Testis (tissue), 2 donors: ENCODE results near the gene JAKMIP1.

Source experiments
- POLR2A ChIP-seq: fragments of 450-650 bp; IDR thresholded peaks from one replicate; pipeline ENCODE4 v1.6.1; 2017; ENCODE audit warnings: antibody characterized with exemption, mild to moderate bottlenecking, moderate library complexity
- TF ChIP-seq, protein P1 (sequence below), 3 experiments: fragments of 450-650 bp in 2 of 3; fragments of 200-600 bp in 1 of 3; sonication (generic) in 1 of 3; IDR thresholded peaks; one replicate each; pipeline ENCODE4 v1.5.1; 2016 to 2019; ENCODE audit warnings: antibody characterized with exemption in 3 of 3, mild to moderate bottlenecking in 2 of 3, moderate library complexity in 1 of 3

GRCh38 chr4:6205567-6205931, 5.2 kb upstream of the JAKMIP1 start:
- TF ChIP-seq, protein P1, sequence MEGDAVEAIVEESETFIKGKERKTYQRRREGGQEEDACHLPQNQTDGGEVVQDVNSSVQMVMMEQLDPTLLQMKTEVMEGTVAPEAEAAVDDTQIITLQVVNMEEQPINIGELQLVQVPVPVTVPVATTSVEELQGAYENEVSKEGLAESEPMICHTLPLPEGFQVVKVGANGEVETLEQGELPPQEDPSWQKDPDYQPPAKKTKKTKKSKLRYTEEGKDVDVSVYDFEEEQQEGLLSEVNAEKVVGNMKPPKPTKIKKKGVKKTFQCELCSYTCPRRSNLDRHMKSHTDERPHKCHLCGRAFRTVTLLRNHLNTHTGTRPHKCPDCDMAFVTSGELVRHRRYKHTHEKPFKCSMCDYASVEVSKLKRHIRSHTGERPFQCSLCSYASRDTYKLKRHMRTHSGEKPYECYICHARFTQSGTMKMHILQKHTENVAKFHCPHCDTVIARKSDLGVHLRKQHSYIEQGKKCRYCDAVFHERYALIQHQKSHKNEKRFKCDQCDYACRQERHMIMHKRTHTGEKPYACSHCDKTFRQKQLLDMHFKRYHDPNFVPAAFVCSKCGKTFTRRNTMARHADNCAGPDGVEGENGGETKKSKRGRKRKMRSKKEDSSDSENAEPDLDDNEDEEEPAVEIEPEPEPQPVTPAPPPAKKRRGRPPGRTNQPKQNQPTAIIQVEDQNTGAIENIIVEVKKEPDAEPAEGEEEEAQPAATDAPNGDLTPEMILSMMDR (IDR thresholded peaks at IDR 0.05) = no peak
- no peak for TF ChIP-seq POLR2A
